K562 (cell line): ENCODE data around the gene IGIP. TPM values are rescaled to one million over a fixed set of nuclear protein-coding genes. Genes with fewer than 3 reads are reported as not detected.
A peak's percentile ranks its signal among the peaks of the same experiment; 100 is the strongest.

Experiments
- ATF1 ChIP-seq, 2 experiments: fragments of 450-650 bp in 1 of 2; IDR thresholded peaks; 2 replicates each; pipeline ENCODE4 v1.6.1; 2016; ENCODE audit warnings: missing compliant biosample characterization in 1 of 2, missing genetic modification characterization in 1 of 2
- CAMTA2 ChIP-seq: fragments of 250-450 bp; sonication (Bioruptor Pico); conservative IDR thresholded peaks from 2 replicates; pipeline ENCODE4 v1.5.1; 2022
- CC2D1A ChIP-seq: fragments of 450-650 bp; IDR thresholded peaks from 2 replicates; pipeline ENCODE4 v1.6.1; 2017; ENCODE audit warnings: mild to moderate bottlenecking
- CTCFL ChIP-seq: IDR thresholded peaks from 2 replicates; pipeline ENCODE4 v1.6.1; 2011; ENCODE audit warnings: borderline replicate concordance, low read depth, mild to moderate bottlenecking, moderate library complexity, low read length; ENCODE audit not compliant: insufficient read depth, poor library complexity, severe bottlenecking
- FOXK2 ChIP-seq, 2 experiments: fragments of 450-650 bp; IDR thresholded peaks in 1 of 2; conservative IDR thresholded peaks in 1 of 2; 2 replicates each; pipeline ENCODE4 v1.6.1; 2016; ENCODE audit warnings: low read depth in 2 of 2, mild to moderate bottlenecking in 1 of 2
- GTF2F1 ChIP-seq: IDR thresholded peaks from 2 replicates; pipeline ENCODE4 v1.6.1; 2011; ENCODE audit warnings: low read depth, low read length, improper control_type of control experiment
- HNRNPLL ChIP-seq: fragments of 200-400 bp; formaldehyde crosslinking; IDR thresholded peaks from 2 replicates; pipeline ENCODE4 v1.6.1; 2017; ENCODE audit warnings: low read length, low read depth, mild to moderate bottlenecking; ENCODE audit not compliant: poor library complexity, severe bottlenecking
- IRF1 ChIP-seq: sonication (generic); formaldehyde crosslinking; IDR thresholded peaks from 2 replicates; pipeline ENCODE4 v1.8.0; 2022; ENCODE audit warnings: missing genetic modification reagents, mild to moderate bottlenecking, borderline replicate concordance
- LEF1 ChIP-seq: fragments of 450-650 bp; IDR thresholded peaks from 2 replicates; pipeline ENCODE4 v1.6.1; 2016; ENCODE audit warnings: mild to moderate bottlenecking
- PATZ1 ChIP-seq: fragments of 250-450 bp; sonication (Bioruptor Pico); IDR thresholded peaks from 2 replicates; pipeline ENCODE4 v1.5.0; 2020; ENCODE audit warnings: mild to moderate bottlenecking, borderline replicate concordance
- PHF20 ChIP-seq: fragments of 450-650 bp; IDR thresholded peaks from 2 replicates; pipeline ENCODE4 v1.6.1; 2018; ENCODE audit not compliant: partially characterized antibody
- PHTF2 ChIP-seq: fragments of 250-450 bp; sonication (Bioruptor Pico); IDR thresholded peaks from 2 replicates; pipeline ENCODE4 v1.5.0; 2021; ENCODE audit warnings: mild to moderate bottlenecking
- PPARD ChIP-seq: fragments of 250-450 bp; sonication (Bioruptor Pico); IDR thresholded peaks from 2 replicates; pipeline ENCODE4 v1.8.0; 2022; ENCODE audit warnings: inconsistent platforms, mild to moderate bottlenecking, moderate library complexity
- SMAD4 ChIP-seq: fragments of 250-450 bp; sonication (Bioruptor Pico); conservative IDR thresholded peaks from 2 replicates; pipeline ENCODE4 v1.8.0; 2021; ENCODE audit warnings: inconsistent platforms, mild to moderate bottlenecking, moderate library complexity
- SMARCE1 ChIP-seq: fragments of 450-650 bp; IDR thresholded peaks from 2 replicates; pipeline ENCODE4 v1.7.1; 2016; ENCODE audit warnings: mild to moderate bottlenecking
- TAF7 ChIP-seq: fragments of 450-650 bp; IDR thresholded peaks from 2 replicates; pipeline ENCODE4 v1.6.1; 2016; ENCODE audit warnings: missing genetic modification characterization, missing compliant biosample characterization
- TAL1 ChIP-seq: fragments of 450-650 bp; IDR thresholded peaks from 2 replicates; pipeline ENCODE4 v1.6.1; 2016; ENCODE audit warnings: mild to moderate bottlenecking
- THRA ChIP-seq: fragments of 450-650 bp; IDR thresholded peaks from 2 replicates; pipeline ENCODE4 v1.6.1; 2017; ENCODE audit warnings: mild to moderate bottlenecking, moderate library complexity
- U2AF1 ChIP-seq: fragments of 200-400 bp; formaldehyde crosslinking; optimal IDR thresholded peaks from 2 replicates; pipeline ENCODE3; 2017; ENCODE audit warnings: mild to moderate bottlenecking, low read depth, low read length, moderate library complexity
- ZBTB7A ChIP-seq: IDR thresholded peaks from 2 replicates; pipeline ENCODE4 v1.6.1; 2011; ENCODE audit warnings: low read depth, mild to moderate bottlenecking, low read length, moderate library complexity, borderline replicate concordance; ENCODE audit not compliant: control insufficient read depth
- ZNF124 ChIP-seq: sonication (generic); formaldehyde crosslinking; IDR thresholded peaks from 2 replicates; pipeline ENCODE4 v1.8.1; 2022; ENCODE audit warnings: missing genetic modification reagents
- ZNF77 ChIP-seq: fragments of 250-450 bp; sonication (Bioruptor Pico); IDR thresholded peaks from 2 replicates; pipeline ENCODE4 v1.5.0; 2020
- polyA plus RNA-seq, 8 experiments: library from polyadenylated mRNA; depleted of rRNA in 4 of 8; stranded (reverse) in 5 of 8; unstranded in 3 of 8; fragments of >200 nt; fragmentation: Nextera tagmentation in 2 of 8; fragmentation: Illumina TruSeq in 1 of 8; extraction: Ambion mirVana in 2 of 8; extraction: Trizol in 1 of 8; gene quantifications; 2 replicates each; pipeline versions ENCODE4 v1.2.1 to v1.2.3, GENCODE V29; 2011 to 2014; ENCODE audit warnings: inconsistent platforms in 1 of 8, missing spikeins in 1 of 8
- total RNA-seq, 7 experiments: library from RNA; depleted of rRNA in 6 of 7; stranded (reverse); fragments of >200 nt in 6 of 7; fragmentation: Illumina TruSeq in 2 of 7; extraction: Trizol in 2 of 7; gene quantifications; 2 replicates each; pipeline versions ENCODE4 v1.2.1 to v1.2.3, GENCODE V29; 2011 to 2021; ENCODE audit warnings: low replicate concordance in 1 of 7

IGIP gene
- total and polyA plus RNA-seq, 9 of the 15 experiments (the other 6 are each of a cell fraction or from before 2014, with no cell fraction given), result 0.52 to 1.6 (median 1.2) TPM

DNA sequence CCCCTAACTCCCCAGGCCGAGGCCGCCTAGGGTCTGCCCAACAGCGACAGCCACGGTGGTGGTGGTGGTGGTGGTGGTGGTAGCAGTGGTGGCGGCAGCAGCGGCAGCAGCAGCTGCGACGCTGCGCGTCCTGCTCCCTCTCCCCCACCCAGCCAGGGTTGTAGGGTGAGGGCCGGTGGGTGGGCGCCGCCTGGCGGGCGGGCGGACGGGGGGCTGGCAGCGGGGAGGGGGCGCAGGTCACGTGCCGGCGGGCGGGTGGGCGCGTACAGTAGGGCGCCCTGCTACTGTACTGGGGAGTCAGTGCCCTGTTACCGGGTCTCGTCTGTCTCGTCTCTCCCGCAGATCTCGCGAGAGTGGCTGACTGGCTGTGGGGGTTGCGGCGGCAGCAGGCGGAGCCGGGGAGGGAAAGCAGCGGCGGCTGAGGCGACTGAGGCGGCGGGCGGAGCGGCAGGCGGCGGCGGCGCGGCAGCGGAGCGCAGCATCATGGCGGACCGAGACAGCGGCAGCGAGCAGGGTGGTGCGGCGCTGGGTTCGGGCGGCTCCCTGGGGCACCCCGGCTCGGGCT lies 12.0 kb upstream of the IGIP start, which contains the start of gene PURA (continued):
- no peak for TF ChIP-seq ATF1 (CRISPR knock-in tag; IDR thresholded peaks at IDR 0.05)
- TF ChIP-seq ATF1 (tag; IDR thresholded peaks at IDR 0.05), result no peak
- peak; percentile 75 for TF ChIP-seq CTCFL
- TF ChIP-seq U2AF1, result no peak
- no peak for TF ChIP-seq TAF7 (tag)
- no peak for TF ChIP-seq ZNF77
- no peak for TF ChIP-seq PATZ1 (CRISPR knock-in tag)
- TF ChIP-seq CAMTA2 (CRISPR knock-in tag), result no peak
- TF ChIP-seq SMARCE1, result no peak
- TF ChIP-seq THRA, result no peak
- peak; percentile 48 for TF ChIP-seq SMAD4 (CRISPR knock-in tag)
- TF ChIP-seq LEF1, result no peak
- no peak for TF ChIP-seq TAL1
- TF ChIP-seq PPARD (CRISPR knock-in tag), result no peak
- peak; percentile 95 for TF ChIP-seq ZBTB7A
- TF ChIP-seq ZNF124 (CRISPR knock-in tag), result no peak
- no peak for TF ChIP-seq PHTF2 (CRISPR knock-in tag)
- TF ChIP-seq GTF2F1, result no peak
- no peak for TF ChIP-seq IRF1 (CRISPR knock-in tag)
- TF ChIP-seq PHF20, result no peak
- no peak for TF ChIP-seq HNRNPLL
- TF ChIP-seq FOXK2 (conservative IDR thresholded peaks at IDR 0.05 in 1 of 2, IDR thresholded peaks at IDR 0.05 in 1 of 2; ENCODE audit: low read depth in 2 of 2), result no peak
- TF ChIP-seq CC2D1A, result no peak
